Measurements from ENCODE around the gene IFNK.

Gene IFNK

GRCh38 chr9:27538647-27539046 is 14.6 kb downstream of the IFNK start:
- no peak for DNase-seq (ENCODE audit: low read depth)

GRCh38 chr9:27539479-27540441 is 15.7 kb downstream of the IFNK start:
- DNase-seq (ENCODE audit: low read depth), result peak; percentile 24

GRCh38 chr9:27540502-27540901 is 16.4 kb downstream of the IFNK start:
- DNase-seq (ENCODE audit: low read depth), result no peak

GRCh38 chr9:27541740-27542139 is 17.6 kb downstream of the IFNK start:
- no peak for DNase-seq (ENCODE audit: low read depth)

- DNase-seq (ENCODE audit: low read depth), result no peak
These were observed 18.4 kb downstream of the IFNK start for GRCh38 chr9:27542508-27542907.

- no peak for DNase-seq (ENCODE audit: low read depth)
These were observed 21.4 kb downstream of the IFNK start for GRCh38 chr9:27545471-27545870.

GRCh38 chr9:27548055-27548741 is 24.1 kb downstream of the IFNK start:
- no peak for DNase-seq (ENCODE audit: low read depth)

GRCh38 chr9:27549196-27549755 is 25.2 kb downstream of the IFNK start:
- DNase-seq (ENCODE audit: low read depth), result peak; percentile 32

GRCh38 chr9:27554712-27555111 is 30.6 kb downstream of the IFNK start:
- no peak for DNase-seq (ENCODE audit: low read depth)

- DNase-seq (ENCODE audit: low read depth), result no peak
These were observed 32.4 kb downstream of the IFNK start for GRCh38 chr9:27556470-27556869.

- no peak for DNase-seq (ENCODE audit: low read depth)
These were observed 34.2 kb downstream of the IFNK start for GRCh38 chr9:27558307-27558706.

GRCh38 chr9:27560457-27560856 is 36.4 kb downstream of the IFNK start:
- no peak for DNase-seq (ENCODE audit: low read depth)

GRCh38 chr9:27561685-27562084 is 37.6 kb downstream of the IFNK start:
- no peak for DNase-seq (ENCODE audit: low read depth)

- DNase-seq (ENCODE audit: low read depth), result no peak
These were observed 39.8 kb downstream of the IFNK start for GRCh38 chr9:27563738-27564430.

- DNase-seq (ENCODE audit: low read depth), result no peak
These were observed 40.6 kb downstream of the IFNK start for GRCh38 chr9:27564670-27565069.

GRCh38 chr9:27565696-27566095 is 41.6 kb downstream of the IFNK start:
- no peak for DNase-seq (ENCODE audit: low read depth)

GRCh38 chr9:27566118-27566517 is 42.0 kb downstream of the IFNK start:
- DNase-seq (ENCODE audit: low read depth), result no peak

GRCh38 chr9:27569406-27569805 is 45.3 kb downstream of the IFNK start:
- DNase-seq (ENCODE audit: low read depth), result no peak

GRCh38 chr9:27571011-27571410 is 46.9 kb downstream of the IFNK start:
- DNase-seq (ENCODE audit: low read depth), result no peak

- no peak for DNase-seq (ENCODE audit: low read depth)
These were observed 48.0 kb downstream of the IFNK start for GRCh38 chr9:27572061-27572460.

GRCh38 chr9:27572566-27572917 is 48.5 kb downstream of the IFNK start:
- no peak for DNase-seq (ENCODE audit: low read depth)

GRCh38 chr9:27572918-27573633 is 49.0 kb downstream of the IFNK start, which contains the start of gene C9orf72:
Gene C9orf72 (minus strand): TSS chr9:27573481. CDS start chr9:27567120, 6,361 bp downstream.
- DNase-seq (ENCODE audit: low read depth), result no peak

All from GM04504 (cell line).